NCI-H526 treated with DMSO at 0.1 percent for 48 hours (cell line): Measurements from ENCODE around the gene CHN1.
A peak's percentile ranks its signal among the peaks of the same experiment; 100 is the strongest.

ENCODE experiments used
- DNase-seq: peaks from one replicate; lab custom pipeline; 2025; lab: John Stamatoyannopoulos, UW

The CHN1 gene

DNA sequence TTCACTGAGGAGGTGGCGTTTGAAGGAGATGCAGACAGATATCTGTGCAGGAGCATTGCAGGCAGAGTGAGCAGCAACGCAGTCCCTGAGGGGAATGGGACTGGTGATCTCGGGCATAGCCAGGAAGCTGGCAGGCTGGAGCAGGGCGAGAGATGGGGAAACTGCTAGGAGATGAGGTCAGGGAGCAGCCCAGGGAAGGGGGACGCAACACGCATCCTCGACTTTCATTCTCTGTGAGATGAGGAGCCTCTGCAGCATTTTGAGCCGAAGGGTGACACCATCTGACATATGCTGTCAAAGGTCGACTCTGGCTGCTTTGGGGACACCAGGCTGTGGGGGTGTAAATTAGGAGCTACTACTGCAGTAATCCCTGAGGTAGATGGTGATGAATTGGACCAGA is 236.6 kb downstream of the CHN1 start:
- no peak for DNase-seq

DNA sequence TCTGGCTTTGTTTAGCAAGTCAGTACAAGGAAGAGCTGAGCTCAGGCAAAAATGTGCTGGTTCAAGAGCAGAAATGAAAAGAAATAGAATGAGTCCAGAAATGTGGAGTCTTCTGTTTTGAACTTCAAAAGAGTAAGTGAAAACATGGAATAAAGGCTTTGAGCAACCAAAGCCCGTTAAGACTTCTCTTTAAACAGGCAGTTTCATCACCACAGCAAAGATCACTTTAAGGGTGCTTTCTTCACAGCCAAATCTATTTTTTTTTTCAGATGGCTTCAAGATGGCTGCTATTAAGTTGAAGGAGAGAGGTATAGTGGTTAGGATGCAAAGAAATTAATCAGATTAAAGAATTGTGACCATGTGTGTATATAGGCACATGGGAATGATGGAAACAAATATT is 238.9 kb downstream of the CHN1 start:
- no peak for DNase-seq

DNA sequence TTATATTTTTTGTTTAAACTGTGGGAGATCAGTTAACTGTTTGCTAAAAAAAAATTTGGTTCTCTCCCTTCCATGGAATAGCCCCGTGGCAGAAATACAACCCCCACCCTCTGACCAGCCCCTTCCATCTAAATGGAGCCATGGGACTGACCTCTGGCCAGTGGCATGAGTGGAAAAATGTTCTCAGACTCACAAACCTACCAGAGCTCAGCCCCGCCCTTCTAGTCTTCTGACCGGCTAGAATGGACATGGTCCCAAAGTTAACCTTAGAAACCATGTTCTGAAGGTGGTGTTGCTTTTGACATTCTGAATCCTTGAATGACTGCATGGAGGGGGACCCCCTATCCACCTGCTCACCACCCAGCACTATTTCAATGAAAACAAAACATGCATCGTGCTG is 239.6 kb downstream of the CHN1 start:
- no peak for DNase-seq

DNA sequence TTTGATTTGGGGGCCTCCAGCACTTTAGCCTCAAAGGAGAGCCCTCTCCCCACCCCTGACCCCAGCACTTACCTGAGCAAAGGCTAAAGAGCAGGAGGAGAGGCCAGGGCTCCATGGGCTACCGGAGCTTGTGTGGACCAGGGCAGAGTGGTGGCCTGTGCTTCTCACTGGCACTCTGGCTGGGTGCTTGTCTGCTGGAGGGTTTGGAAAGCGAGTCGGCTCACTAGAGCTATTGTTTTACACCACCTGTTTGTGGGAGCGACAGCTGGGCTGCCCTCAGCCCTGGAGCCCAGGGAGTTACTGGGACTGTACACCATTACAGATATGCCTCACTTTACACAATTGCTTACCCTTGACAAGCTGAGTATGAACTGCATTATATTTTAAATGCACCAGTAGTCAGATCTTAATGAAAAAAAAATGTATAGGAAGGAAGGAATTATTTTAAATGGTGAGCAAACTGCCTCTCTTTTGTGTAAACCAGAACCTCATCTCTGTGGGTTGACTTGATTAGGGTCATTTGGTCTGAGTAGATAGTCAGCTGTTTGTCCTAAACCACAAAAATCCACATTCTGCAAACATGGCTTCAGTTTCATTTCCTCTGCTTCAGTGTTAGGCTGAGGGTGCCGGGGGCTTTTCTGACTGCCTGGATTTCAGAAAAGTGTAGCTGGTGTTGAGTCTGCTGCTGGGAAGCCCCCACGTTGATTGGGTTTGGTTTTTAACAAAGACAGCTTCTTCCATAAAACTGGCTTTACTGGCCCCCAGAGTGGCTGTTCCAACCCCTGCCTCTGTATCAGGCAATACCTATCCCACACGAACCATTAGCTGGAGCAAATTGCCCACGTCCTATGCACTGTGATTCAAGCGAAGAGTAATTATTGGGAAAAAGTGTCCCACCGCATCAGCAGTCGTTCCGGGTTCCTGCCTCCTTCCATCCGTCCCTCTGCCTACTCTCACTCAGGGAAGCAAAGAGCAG is 240.6 kb downstream of the CHN1 start, which contains the start of gene CHRNA1:
TSS of gene CHRNA1 (minus strand) at position 193 of the 976 bp plus-strand sequence. CDS start at position 115, 78 bp downstream.
- no peak for DNase-seq

DNA sequence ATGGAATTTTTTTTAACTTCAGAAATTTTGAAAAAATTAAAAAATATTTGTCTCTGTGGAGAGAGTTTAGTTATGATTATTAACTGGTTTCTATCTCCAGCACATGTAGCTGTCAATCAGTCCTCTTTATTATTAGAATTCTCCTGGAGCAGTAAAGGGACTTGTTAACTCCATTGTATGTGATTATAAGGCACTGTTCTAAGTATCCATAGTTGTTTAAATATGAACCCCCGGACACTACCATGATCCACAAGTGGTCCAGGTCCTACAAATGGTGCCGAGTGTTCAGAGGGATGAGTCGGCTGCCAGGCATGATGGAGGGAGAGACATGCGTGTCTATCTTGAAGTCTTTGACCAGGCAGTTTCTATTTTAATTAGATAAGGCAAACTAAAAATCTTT is 241.4 kb downstream of the CHN1 start:
- DNase-seq = no peak

DNA sequence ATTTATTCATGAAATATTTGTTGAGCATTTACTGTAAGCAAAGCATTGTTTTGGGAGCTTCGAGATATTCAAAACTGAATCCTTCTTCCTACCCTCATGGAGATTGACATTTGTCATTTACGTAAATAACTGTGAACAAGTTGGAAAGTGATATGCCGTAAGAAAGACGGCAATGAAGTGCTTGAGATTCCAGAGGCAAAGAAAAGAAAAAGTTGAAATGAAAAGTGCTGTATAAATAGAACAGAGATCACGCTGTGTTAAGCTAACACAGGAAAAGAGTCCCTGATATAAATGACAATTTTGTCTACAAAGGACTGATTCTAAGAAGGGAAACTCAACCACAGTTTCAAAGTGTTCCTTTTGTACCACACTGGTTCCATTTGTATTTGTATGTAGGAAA is 242.7 kb downstream of the CHN1 start:
- DNase-seq = no peak

DNA sequence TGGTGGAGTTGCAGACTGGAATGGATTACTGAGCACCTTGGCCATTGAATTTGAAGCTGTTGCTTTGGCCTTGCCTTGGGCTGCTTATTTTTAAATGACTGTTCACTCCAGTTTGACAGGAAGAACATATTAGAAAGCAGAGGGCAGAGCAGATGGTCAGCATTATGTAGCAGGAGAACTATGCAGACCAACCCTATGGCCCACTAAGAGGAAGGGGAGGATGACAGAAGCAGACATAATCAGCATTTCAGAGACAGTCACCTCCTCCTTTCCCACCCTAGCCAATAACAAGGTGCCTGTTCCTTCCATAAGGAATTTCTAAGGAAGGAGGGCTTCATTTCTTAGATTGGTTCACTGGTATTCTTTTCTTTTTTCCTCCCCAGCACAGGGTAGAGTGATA is 243.3 kb downstream of the CHN1 start:
- DNase-seq = no peak

DNA sequence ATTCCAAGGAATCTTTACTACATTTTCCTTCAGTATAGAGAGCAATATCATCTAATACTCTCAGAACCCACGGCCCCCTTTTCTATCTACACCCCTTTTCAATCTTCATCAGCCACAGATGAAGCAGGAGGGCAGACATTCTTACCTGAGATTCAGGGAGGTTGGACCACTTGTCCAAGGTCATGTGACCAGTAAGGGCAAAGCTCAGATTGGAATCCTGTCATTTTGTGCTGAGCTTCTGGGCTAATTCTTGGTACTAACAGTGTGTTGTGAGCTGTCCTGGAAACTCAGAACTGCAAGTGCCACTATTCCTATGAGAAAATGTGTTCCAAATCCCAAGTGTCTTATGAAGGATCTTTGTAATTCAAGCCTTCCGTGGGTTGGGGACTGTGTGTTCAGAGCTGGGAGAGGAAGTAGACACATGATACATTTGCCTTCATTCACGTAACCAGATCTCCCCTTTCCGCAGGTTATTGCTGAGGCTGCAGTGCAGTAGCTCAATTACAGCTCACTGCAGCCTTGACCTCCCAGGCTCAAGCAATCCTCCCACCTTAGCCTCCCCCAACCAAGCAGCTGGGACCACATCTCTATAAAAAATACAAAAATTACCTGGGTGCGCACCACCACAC is 244.2 kb downstream of the CHN1 start:
- DNase-seq = no peak

DNA sequence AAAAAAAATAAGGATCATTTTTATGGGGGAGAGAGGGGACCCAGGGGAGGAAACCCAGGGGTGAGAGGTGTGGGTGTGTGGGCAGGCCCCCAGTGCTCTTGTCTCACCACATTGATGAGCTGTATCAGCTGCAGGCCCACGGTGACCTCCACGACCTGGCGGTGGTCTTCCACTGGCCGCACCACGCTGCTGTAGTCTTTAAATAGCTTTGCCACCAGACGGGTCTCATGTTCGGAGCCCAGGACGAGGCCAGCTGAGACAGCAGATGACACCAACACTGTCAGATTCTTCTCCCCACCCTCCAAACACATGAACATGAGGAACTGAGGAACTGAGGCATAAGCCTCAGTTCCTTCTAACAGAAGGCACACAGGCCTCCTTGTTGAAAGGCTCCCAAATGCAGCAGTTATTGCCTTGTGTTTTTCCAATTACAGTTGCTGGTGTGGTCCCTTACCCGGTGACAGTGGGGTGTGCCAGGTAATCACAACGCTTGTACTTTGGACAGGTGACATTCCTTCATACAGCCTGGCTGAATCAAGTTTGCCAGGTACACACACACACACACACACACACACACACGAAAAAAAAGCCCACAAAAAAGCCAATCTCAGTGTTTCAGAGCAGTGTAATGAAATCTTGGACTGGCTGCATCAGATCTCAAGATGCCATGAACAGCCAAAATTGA is 245.7 kb downstream of the CHN1 start:
- no peak for DNase-seq

DNA sequence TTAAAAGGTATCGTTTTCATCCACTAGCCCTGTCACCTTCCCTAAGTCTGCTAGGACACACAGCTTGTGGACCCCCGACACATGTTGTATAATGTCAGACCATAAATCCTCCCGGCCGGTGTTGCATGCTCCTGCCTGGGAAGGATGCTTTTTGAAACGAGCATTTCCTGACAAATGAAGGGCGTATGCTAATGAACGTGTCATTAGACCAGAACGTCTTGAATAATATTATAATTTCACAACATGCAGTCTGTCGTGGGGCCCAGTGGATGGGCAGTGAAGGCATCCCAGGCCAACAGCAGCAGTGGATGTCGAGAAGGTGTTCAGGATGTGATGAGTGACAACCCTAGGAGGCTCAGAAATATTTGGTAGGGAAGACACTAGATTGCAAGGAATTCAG is 248.4 kb downstream of the CHN1 start:
- no peak for DNase-seq

DNA sequence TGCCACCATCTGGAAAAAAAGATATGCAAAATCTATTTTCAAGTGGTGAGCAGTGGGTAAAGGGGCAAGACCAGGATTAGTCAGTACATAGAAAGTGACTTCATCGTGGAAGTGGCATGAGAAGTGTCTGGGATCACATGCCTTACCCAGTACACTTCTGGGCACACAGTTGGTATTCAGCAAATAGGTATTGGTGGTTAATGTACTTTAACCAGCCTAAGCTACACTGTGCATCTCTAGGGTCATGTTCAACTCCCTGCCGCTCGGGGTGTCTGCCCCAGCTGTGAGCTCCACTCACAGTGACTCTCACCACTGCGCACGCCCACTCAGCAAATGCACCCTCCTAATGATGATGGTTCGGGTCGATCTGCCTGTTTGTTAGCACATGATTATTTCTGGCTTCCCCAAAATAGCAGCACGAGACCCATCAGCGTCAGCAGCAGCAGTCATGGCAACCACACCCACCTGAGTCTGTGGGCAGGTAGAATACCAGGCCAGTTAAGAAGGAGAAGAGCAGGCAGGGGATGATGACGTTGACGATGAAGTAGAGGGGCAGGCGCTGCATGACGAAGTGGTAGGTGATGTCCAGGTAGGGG is 252.0 kb downstream of the CHN1 start:
- DNase-seq = no peak

DNA sequence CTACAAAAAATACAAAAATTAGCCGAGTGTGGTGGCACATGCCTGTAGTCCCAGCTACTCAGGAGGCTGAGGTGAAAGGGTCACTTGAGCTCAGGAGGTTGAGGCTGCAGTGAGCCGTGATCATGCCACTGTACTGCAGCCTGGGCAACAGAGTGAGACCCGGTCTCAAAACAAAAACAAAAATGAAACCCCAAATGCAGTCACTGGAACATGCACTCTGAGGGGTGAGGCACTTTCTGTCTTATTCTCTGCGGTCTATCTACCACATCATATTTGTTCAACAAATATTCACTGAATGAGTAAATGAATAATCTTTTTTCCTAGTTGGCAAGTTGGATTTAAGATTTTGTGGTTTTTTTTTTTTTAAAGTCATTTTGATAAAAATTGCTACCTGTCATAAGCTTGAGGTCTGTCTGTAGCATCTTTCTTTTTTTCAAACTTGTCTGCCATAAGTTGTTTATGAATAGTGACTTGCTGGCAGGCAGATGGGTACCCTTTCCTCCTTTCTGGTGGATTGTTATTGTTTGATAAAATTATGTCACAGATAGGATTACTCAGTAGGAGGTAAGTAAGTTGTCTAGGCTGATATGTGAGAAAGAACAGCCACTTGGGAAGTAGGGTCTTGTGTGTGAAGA is 252.7 kb downstream of the CHN1 start:
- no peak for DNase-seq

DNA sequence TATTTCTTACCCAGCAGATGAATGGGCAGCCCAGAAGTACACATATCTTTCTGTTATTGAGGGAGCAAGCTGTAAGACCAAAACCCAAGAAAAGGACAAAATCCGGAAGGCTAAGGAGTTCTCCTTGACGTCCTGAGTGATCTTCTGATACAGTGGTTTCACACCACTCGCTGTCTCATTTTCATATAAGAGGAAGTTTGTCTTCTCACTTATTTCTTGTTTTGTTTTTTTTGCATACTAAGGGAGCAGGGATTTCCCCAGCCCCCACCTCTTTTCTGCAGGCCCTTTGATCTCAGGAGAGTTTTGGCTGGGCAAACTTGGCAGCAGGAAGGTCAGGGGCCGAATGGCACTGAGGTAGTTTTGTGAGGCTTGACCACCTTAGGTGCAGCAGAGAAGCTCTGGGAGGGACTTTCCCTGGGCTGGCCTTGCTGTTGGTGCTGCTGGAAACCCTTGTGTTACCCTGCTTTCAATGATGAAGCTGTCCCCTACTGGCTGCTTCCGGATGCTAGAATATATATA is 254.2 kb downstream of the CHN1 start:
- DNase-seq = no peak

DNA sequence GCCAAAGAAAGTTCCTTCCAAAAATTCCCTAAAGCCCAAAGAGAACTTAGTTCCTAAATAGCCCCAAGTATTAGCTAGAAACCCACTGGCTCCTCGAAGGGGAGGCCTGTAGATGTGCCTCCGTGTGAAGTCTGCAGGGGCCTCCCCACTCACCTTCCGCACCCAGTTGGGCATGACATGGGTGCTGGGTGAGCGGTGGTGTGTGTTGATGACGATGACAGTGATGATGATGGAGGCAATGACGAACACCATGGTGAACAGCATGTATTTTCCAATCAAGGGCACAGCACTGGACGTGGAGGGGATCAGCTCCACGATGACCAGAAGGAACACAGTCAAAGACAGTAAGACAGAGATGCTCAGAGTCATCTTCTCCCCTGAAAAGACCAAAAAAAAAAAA is 255.4 kb downstream of the CHN1 start:
- no peak for DNase-seq

DNA sequence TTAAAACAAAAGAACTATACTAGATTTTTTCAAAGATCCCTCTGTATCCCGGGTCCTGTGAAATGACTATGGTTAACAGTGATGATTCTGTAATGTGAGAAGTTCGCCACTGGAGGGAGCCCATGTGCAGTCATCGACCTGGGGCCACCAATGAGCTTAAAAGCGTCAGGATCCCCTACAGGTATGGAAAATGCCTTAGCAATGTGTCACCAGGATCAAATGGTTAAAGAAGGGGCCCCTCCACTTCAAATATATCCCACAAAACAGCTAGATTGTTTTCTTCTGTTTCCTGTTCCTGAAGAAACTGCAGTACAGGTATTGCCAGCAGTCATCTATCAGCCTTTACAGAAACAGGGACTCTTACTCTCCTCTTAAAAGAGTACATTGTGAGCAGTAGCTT is 256.2 kb downstream of the CHN1 start:
- DNase-seq = peak; percentile 47
